Colonic mucosa (tissue), 4 donors: ENCODE measurements around the gene MAST2. TPM values are rescaled to one million over a fixed set of nuclear protein-coding genes. Genes with fewer than 3 reads are reported as not detected.

Experiments used
- DNase-seq: peaks from one replicate; pipeline ENCODE4 v3.0.0-alpha.2; 2020
- H3K27ac ChIP-seq: fragments of 200-600 bp; one replicate; pipeline ENCODE4 v1.8.0; 2021
- H3K27me3 ChIP-seq: fragments of 200-600 bp; one replicate; pipeline ENCODE4 v1.8.0; 2021
- H3K36me3 ChIP-seq: fragments of 200-600 bp; one replicate; pipeline ENCODE4 v1.8.0; 2021
- H3K4me1 ChIP-seq: fragments of 200-600 bp; one replicate; pipeline ENCODE4 v1.8.0; 2021; ENCODE audit warnings: mild to moderate bottlenecking
- H3K4me3 ChIP-seq: fragments of 200-600 bp; one replicate; pipeline ENCODE4 v1.8.0; 2021
- H3K9ac ChIP-seq, 2 donors: one replicate each; pipeline ENCODE4 v1.7.0; 2013; ENCODE audit warnings: control low read depth in 2 of 2, low read depth in 2 of 2, low read length in 2 of 2
- H3K9me3 ChIP-seq: fragments of 200-600 bp; one replicate; pipeline ENCODE4 v1.8.0; 2021
- intact Hi-C: fragments of 100-400 bp; cut with DNase I; formaldehyde crosslinking; loops from one replicate; pipeline ENCODE4 v1.14.1; 2022
- total RNA-seq, 2 donors: library from RNA; stranded (reverse); fragmentation: NEBNext Ultra II Directional in 1 of 2; extraction: Animal tissue kit (Norgen Biotek cat#: 25700) in 1 of 2; gene quantifications; one replicate each; pipeline ENCODE4 v1.2.1, GENCODE V29; 2021
- TF ChIP-seq, protein P1 (sequence below): fragments of 200-600 bp; IDR thresholded peaks from one replicate; pipeline ENCODE4 v1.8.0; 2022; ENCODE audit warnings: antibody characterized with exemption, mild to moderate bottlenecking
- donor health status: healthy.
- donor health status: DM: no; HTN: no; CAD: no.
- donor health status: DM: no; HTN: no; CAD: no.

MAST2 gene
- total RNA-seq, 2 donors from 2014 or later, result 76.3 to 79.1 TPM

DNA sequence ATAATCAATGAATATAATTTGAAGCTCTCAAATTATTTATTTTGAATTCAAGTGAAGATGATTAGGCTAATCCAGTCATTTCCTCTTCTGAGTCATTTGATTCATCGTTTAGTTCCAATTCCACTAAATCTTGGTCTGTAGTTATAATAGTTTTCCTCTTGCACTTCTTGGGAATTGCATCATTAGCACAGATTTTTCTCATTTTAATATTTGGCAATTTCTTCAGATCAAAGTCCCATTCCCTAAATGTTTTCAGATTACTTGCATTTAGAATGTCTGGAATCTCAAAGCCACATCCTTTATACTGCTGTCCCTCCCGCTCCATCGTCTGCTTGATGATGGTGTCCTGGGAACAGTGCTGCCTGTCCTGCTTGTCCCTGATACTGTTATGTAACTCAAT lies 43.5 kb downstream of the MAST2 start:
- intact Hi-C loops, result no loop called here
- no peak overlapping the region for H3K27ac ChIP-seq
- no peaks in the 10 kb centered on the region for H3K9me3 ChIP-seq
- no peak for DNase-seq
- no peak overlapping the region for H3K4me3 ChIP-seq
- no peaks in the 10 kb centered on the region for H3K36me3 ChIP-seq
- TF ChIP-seq, protein P1, sequence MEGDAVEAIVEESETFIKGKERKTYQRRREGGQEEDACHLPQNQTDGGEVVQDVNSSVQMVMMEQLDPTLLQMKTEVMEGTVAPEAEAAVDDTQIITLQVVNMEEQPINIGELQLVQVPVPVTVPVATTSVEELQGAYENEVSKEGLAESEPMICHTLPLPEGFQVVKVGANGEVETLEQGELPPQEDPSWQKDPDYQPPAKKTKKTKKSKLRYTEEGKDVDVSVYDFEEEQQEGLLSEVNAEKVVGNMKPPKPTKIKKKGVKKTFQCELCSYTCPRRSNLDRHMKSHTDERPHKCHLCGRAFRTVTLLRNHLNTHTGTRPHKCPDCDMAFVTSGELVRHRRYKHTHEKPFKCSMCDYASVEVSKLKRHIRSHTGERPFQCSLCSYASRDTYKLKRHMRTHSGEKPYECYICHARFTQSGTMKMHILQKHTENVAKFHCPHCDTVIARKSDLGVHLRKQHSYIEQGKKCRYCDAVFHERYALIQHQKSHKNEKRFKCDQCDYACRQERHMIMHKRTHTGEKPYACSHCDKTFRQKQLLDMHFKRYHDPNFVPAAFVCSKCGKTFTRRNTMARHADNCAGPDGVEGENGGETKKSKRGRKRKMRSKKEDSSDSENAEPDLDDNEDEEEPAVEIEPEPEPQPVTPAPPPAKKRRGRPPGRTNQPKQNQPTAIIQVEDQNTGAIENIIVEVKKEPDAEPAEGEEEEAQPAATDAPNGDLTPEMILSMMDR, result no peak
- H3K4me1 ChIP-seq, result peaks cover 5% of the 10 kb centered on the region
- H3K9ac ChIP-seq, result no peak overlapping the region
- no peaks in the 10 kb centered on the region for H3K27me3 ChIP-seq

DNA sequence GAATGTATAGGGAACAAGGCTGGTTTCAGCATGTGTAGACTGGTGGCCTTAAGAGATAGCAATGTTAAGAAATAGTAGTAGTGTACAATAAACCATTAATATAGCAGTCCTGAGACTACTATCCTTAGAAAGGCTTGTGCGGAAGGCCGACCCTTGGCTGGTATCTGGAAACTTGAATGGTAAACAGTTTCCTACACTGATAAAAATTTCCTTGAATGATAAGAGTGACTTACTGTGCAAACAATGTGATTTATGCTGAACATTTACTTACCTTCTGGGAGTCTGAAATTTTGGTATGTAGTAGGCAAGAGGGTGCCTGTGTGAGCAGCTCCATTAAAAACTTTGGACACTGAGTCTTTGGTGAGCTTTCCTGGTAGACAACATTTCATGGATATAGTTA lies 44.7 kb downstream of the MAST2 start:
- DNase-seq, result no peak
- peaks cover 5% of the 10 kb centered on the region for H3K4me1 ChIP-seq
- no peak overlapping the region for H3K9ac ChIP-seq
- H3K4me3 ChIP-seq, result no peak overlapping the region
- H3K27ac ChIP-seq, result no peak overlapping the region
- no peaks in the 10 kb centered on the region for H3K36me3 ChIP-seq
- no peaks in the 10 kb centered on the region for H3K27me3 ChIP-seq
- intact Hi-C loops, result no loop called here
- TF ChIP-seq, protein P1, result no peak
- H3K9me3 ChIP-seq, result no peaks in the 10 kb centered on the region

DNA sequence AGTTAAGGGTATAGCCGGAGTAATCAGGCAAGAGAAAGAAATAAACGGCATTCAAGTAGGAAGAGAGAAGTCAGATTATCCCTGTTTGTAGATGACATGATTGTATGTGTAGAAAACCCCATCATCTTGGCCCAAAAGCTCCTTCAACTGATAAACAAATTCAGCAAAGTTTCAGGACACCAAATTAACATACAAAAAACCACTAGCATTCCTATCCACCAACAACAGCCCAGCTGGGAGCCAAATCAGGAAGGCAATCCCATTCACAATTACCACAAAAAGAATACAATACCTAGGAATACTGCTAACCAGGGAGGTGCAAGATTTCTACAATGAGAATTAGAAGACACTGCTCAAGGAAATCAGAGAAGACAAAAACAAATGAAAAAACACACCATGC lies 45.3 kb downstream of the MAST2 start:
- no peaks in the 10 kb centered on the region for H3K36me3 ChIP-seq
- no peak overlapping the region for H3K9ac ChIP-seq
- H3K9me3 ChIP-seq, result no peaks in the 10 kb centered on the region
- DNase-seq, result no peak
- intact Hi-C loops, result no loop called here
- TF ChIP-seq, protein P1, result no peak
- H3K27ac ChIP-seq, result no peak overlapping the region
- peaks cover 5% of the 10 kb centered on the region for H3K4me1 ChIP-seq
- H3K27me3 ChIP-seq, result no peaks in the 10 kb centered on the region
- no peak overlapping the region for H3K4me3 ChIP-seq

DNA sequence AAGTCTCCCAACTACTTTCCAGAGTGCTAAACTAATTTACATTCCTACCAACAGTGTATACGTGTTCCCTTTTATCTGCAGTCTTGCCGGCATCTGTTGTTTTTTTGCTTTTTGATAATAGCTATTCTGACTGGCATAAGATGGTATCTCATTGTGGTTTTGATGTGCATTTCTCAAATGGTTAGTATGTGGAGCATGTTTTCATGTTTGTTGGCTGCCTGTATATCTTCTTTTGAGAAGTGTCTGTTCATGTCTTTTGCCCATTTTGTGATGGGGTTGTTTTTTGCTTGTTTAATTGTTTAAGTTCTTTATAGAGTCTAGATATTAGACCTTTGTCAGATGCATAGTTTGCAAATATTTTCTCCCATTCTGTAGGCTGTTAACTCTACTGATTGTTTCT lies 46.6 kb downstream of the MAST2 start:
- no peak overlapping the region for H3K4me3 ChIP-seq
- DNase-seq, result no peak
- H3K27me3 ChIP-seq, result no peaks in the 10 kb centered on the region
- H3K4me1 ChIP-seq, result peaks cover 5% of the 10 kb centered on the region
- TF ChIP-seq, protein P1, result no peak
- no peaks in the 10 kb centered on the region for H3K9me3 ChIP-seq
- H3K9ac ChIP-seq, result no peak overlapping the region
- intact Hi-C loops, result no loop called here
- H3K36me3 ChIP-seq, result no peaks in the 10 kb centered on the region
- no peak overlapping the region for H3K27ac ChIP-seq

DNA sequence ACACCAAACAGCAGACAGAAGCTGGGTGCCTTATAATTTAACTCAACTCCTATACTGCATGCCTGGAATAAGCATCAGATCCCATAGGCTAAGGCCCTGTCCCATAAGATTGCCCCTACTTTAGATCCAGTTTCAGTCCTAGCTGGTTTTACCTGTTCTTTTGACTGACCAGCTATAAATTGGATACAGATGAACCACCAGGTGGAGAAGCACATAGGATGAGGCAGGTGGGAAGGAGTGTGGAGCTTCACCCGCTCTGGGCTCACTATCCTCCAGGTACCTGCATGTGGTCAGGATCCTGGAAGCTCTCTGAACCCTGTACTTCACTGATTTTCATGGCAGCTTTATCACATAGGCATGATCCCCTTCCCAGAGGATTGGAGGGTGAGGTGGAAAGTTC lies 51.3 kb downstream of the MAST2 start:
- H3K9me3 ChIP-seq, result no peaks in the 10 kb centered on the region
- intact Hi-C loops, result no loop called here
- DNase-seq, result no peak
- H3K4me3 ChIP-seq, result no peak overlapping the region
- no peak overlapping the region for H3K27ac ChIP-seq
- TF ChIP-seq, protein P1, result no peak
- no peak overlapping the region for H3K9ac ChIP-seq
- H3K27me3 ChIP-seq, result no peaks in the 10 kb centered on the region
- H3K36me3 ChIP-seq, result no peaks in the 10 kb centered on the region
- H3K4me1 ChIP-seq, result no peaks in the 10 kb centered on the region
